Measurements from ENCODE around the gene GPATCH8.
"Not testable (repeated sequence)": the region's sequence is repeated elsewhere in the genome, so short reads cannot be mapped to it uniquely, and the experiment has no call there.

GPATCH8 gene

DNA sequence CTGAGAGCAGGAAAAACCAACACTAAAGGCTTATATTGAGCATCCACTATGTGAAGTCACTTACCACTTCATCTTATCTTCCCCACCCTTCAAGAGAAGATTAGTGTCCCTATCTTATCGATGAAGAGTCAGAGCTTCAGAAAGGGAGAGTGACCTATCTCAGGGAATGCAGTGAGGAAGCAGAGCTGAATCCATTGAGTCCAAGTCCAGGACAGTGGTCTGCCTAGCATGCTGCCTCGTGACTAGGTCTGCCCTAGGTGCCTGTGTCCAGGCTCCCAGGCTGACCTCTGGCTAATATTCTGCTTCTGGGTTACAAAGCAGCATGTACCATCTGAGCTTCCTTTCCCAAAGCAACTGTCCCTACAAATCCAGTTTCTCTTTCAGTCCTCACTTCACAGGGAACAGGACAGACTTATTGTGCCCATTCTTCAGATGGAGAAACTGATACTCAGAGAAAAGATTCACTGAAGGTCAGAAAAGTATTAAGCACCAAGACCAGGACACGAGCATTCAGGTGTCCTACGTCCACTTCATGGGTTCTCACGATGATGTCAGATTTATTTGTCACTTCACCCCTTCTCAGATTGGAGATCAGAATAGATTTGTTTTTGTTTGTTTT lies 40.8 kb upstream of the GPATCH8 start:
- no peak for DNase-seq (ENCODE audit: low read depth)
- H3K4me3 ChIP-seq (ENCODE audit: low read length) = peak overlapping the region; percentile 25
- TF ChIP-seq, protein P1, sequence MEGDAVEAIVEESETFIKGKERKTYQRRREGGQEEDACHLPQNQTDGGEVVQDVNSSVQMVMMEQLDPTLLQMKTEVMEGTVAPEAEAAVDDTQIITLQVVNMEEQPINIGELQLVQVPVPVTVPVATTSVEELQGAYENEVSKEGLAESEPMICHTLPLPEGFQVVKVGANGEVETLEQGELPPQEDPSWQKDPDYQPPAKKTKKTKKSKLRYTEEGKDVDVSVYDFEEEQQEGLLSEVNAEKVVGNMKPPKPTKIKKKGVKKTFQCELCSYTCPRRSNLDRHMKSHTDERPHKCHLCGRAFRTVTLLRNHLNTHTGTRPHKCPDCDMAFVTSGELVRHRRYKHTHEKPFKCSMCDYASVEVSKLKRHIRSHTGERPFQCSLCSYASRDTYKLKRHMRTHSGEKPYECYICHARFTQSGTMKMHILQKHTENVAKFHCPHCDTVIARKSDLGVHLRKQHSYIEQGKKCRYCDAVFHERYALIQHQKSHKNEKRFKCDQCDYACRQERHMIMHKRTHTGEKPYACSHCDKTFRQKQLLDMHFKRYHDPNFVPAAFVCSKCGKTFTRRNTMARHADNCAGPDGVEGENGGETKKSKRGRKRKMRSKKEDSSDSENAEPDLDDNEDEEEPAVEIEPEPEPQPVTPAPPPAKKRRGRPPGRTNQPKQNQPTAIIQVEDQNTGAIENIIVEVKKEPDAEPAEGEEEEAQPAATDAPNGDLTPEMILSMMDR (conservative IDR thresholded peaks at IDR 0.05; ENCODE audit: low read length) = no peak

DNA sequence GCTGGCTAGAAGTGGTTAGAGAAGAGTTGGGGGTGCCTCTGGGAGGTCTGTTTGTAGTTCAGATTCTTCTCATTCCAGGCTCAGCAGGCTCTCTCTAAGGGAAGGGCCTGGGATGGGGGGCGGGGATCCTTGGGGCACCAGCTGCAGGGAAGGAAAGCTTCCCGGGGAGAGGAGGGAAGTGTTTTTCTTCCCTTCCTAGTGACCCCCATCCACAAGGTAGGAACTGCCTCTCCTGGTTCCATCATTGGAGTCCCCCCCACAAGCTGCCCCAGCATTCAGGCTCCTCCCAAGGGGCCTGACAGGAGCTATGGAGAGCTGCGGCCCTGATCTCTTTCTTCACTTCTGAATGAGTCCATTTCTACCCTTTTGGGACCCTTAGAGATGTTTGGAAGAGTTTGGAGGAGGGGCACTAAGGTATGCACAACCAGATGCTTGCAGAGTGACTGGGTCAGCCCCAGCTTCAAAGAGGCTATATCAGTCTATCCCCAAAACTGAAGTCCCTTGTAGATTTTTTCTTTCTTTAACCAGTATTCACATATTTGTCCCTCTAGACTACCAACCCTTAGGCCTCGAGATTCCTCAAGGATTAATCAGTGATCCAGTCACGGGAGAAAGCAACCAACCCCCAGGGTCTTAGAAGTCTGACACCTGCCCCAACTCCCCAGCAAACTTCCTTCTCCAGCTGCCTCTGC lies 40.2 kb upstream of the GPATCH8 start:
- peak; percentile 95 for DNase-seq (ENCODE audit: low read depth)
- TF ChIP-seq, protein P1 (conservative IDR thresholded peaks at IDR 0.05; ENCODE audit: low read length) = no peak
- H3K4me3 ChIP-seq (ENCODE audit: low read length) = peak overlapping the region; percentile 38

DNA sequence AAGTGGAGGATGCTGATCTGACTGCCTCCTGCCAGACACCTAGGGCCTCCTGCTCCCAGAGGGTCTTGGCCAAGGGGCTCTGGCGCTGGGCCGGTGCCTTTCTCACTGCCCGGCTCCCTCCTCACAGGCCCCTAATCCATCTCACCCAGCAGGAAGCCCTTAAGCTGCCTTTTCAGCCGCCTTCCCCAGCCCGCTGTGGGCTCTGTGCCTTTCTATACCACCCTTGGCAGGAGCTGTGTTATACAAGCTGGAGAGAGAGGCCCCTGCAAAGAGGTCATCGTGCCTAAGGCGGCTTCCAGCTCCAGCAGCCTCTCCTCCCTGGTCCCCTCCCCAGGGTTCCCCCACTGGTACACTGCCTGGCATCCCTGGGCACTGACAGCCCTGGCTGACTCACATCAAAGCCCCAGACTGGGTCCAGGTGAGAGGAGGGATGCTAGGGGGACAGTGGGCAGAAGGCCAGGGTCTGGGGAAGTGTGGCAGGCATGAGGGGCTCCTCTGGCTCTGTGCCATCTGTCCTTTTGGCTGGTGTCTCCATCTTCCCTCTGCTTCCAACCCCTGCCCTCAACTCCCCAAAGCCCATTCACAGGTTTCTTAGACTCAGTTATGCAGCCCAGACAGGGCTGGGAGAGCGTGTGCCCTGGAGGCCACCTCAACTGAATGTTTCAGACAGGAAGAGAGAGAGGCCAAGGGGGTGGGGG lies 38.8 kb upstream of the GPATCH8 start:
- no peak overlapping the region for H3K4me3 ChIP-seq (ENCODE audit: low read length)
- DNase-seq (ENCODE audit: low read depth) = no peak
- TF ChIP-seq, protein P1 (conservative IDR thresholded peaks at IDR 0.05; ENCODE audit: low read length) = no peak

DNA sequence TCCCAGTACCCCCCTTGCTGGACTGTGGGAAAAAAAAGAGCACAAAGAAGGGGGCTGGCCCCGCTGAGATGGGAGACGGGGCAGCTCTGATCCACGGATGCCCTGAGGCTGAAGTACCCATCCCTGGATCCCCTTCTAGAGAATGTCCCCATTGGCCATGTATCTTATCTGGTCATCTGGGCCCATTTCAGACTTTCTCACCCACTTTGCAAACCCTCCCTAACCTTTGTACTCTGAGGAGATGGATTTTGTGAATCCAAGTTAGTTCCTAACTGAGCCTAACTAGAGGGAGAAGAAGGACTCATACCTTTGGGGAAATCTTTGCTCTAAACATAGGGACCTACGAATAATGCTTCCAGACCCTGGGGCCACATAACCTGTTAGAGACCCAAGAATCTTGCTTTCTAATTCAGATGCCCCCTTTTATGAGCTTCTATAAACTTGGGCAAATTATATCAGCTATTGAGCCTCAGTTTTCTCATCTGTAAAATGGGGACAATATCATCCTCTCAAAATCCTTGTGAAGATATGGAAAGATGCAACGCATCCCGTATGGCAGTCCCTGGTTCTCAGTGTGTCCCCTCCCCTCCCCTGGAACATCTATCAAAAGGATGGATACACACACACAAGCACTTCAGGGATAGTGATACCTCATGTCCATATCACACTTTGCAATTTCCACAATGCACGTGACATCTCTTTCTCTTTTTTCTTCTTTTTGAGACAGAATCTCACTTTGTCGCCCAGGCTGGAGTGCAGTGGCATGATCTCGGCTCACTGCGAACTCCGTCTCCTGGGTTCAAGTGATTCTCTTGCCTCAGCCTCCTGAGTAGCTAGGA lies 37.3 kb upstream of the GPATCH8 start:
- no peak overlapping the region for H3K4me3 ChIP-seq (ENCODE audit: low read length)
- TF ChIP-seq, protein P1 (conservative IDR thresholded peaks at IDR 0.05; ENCODE audit: low read length) = no peak
- no peak for DNase-seq (ENCODE audit: low read depth)

DNA sequence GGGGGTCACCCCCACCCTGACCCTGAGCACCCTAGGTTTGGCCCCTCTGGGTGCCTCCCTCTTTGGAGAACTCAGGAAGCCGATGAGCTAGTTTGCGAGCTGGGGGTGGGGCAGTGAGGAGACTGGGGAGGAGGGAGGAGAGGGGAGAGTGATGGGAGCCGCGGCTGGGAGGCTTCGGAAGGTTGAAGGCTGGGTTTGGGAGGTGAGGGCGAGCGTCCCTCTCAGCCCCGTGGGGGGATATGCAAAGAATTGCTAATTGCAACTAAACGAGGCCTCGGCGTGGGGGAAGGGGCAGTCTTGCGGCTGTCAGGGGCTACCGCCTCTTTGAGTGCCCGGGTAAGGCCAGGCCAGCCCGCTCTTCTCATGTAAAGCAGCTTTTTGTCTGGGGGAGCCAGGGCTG lies 36.5 kb upstream of the GPATCH8 start:
- no peak overlapping the region for H3K4me3 ChIP-seq (ENCODE audit: low read length)
- TF ChIP-seq, protein P1 (conservative IDR thresholded peaks at IDR 0.05; ENCODE audit: low read length) = no peak
- no peak for DNase-seq (ENCODE audit: low read depth)

DNA sequence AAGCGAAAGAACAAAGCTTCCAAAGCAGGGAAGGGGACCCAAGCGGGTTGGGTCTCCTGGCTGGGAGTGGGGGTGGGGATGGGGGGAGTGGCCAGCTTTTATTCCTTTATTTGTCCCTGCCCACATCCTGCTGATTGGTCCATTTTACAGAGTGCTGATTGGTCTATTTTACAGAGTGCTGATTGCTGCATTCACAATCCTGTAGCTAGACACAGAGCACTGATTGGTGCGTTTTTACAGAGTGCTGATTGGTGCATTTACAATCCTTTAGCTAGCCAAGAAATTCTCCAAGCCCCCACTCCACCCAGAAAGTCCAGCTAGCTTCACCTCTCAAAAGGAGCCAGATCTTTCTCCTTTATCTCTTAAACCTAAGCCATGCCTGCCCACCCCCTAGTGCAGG lies 34.7 kb upstream of the GPATCH8 start:
- not testable (repeated sequence) for H3K4me3 ChIP-seq (ENCODE audit: low read length); DNase-seq (ENCODE audit: low read depth)
